Trophoblast cell (in vitro differentiated cells and primary cell): ENCODE measurements around the gene PRDM16.

Experiments used
- DNase-seq, 2 donors: peaks; one replicate each; pipeline ENCODE4 v3.0.0-alpha.2; 2016
- H2AFZ ChIP-seq: 2 replicates; pipeline ENCODE4 v1.6.1; 2013; ENCODE audit warnings: low read length, moderate library complexity, mild to moderate bottlenecking; ENCODE audit not compliant: insufficient read depth, poor library complexity
- H2AK5ac ChIP-seq: 2 replicates; pipeline ENCODE4 v1.6.1; 2013; ENCODE audit warnings: mild to moderate bottlenecking, low read length
- H2BK120ac ChIP-seq: 2 replicates; pipeline ENCODE4 v1.6.1; 2013; ENCODE audit warnings: low read length, mild to moderate bottlenecking, moderate library complexity; ENCODE audit not compliant: insufficient read depth, poor library complexity
- H2BK12ac ChIP-seq: 2 replicates; pipeline ENCODE4 v1.6.1; 2013; ENCODE audit warnings: mild to moderate bottlenecking, low read length, moderate library complexity
- H2BK5ac ChIP-seq: 2 replicates; pipeline ENCODE4 v1.6.1; 2013; ENCODE audit warnings: low read length, low read depth, moderate library complexity, mild to moderate bottlenecking; ENCODE audit not compliant: poor library complexity
- H3K14ac ChIP-seq: 2 replicates; pipeline ENCODE4 v1.6.1; 2013; ENCODE audit warnings: mild to moderate bottlenecking, low read length
- H3K18ac ChIP-seq: 2 replicates; pipeline ENCODE4 v1.6.1; 2013; ENCODE audit warnings: mild to moderate bottlenecking, low read length
- H3K23ac ChIP-seq: 2 replicates; pipeline ENCODE4 v1.6.1; 2013; ENCODE audit warnings: low read length
- H3K27ac ChIP-seq: 2 replicates; pipeline ENCODE4 v1.5.1; 2013; ENCODE audit warnings: low read depth, mild to moderate bottlenecking, inconsistent platforms, low read length, moderate library complexity
- H3K27me3 ChIP-seq: 2 replicates; pipeline ENCODE4 v1.6.1; 2013; ENCODE audit warnings: inconsistent platforms, mild to moderate bottlenecking, low read length, moderate library complexity; ENCODE audit not compliant: insufficient read depth
- H3K36me3 ChIP-seq, 2 experiments: 1 replicate in 1 of 2; 2 replicates in 1 of 2; pipeline ENCODE4 v1.6.1; 2013; ENCODE audit warnings: low read length in 2 of 2, mild to moderate bottlenecking in 2 of 2, moderate library complexity in 1 of 2; ENCODE audit not compliant: insufficient read depth in 2 of 2, control insufficient read depth in 1 of 2
- H3K4ac ChIP-seq: 2 replicates; pipeline ENCODE4 v1.6.1; 2013; ENCODE audit warnings: low read depth, mild to moderate bottlenecking, low read length, moderate library complexity
- H3K4me1 ChIP-seq, 2 experiments: 1 replicate in 1 of 2; 2 replicates in 1 of 2; pipeline ENCODE4 v1.6.1; 2013; ENCODE audit warnings: low read length in 2 of 2, mild to moderate bottlenecking in 2 of 2, moderate library complexity in 1 of 2; ENCODE audit not compliant: insufficient read depth in 2 of 2, control insufficient read depth in 1 of 2
- H3K4me2 ChIP-seq: 2 replicates; pipeline ENCODE4 v1.6.1; 2013; ENCODE audit warnings: inconsistent platforms, mild to moderate bottlenecking, low read length, moderate library complexity
- H3K4me3 ChIP-seq: 2 replicates; pipeline ENCODE4 v1.5.1; 2013; ENCODE audit warnings: mild to moderate bottlenecking, low read depth, low read length, inconsistent platforms
- H3K79me1 ChIP-seq: one replicate; pipeline ENCODE4 v1.6.1; 2013; ENCODE audit warnings: low read length
- H3K79me2 ChIP-seq: 2 replicates; pipeline ENCODE4 v1.6.1; 2013; ENCODE audit warnings: low read length, mild to moderate bottlenecking; ENCODE audit not compliant: control insufficient read depth, insufficient read depth, poor library complexity
- H3K9ac ChIP-seq: 2 replicates; pipeline ENCODE4 v1.6.1; 2013; ENCODE audit warnings: mild to moderate bottlenecking, low read length
- H3K9me3 ChIP-seq: 2 replicates; pipeline ENCODE4 v1.6.1; 2013; ENCODE audit warnings: low read depth, mild to moderate bottlenecking, control low read depth, inconsistent platforms, low read length; ENCODE audit not compliant: insufficient read depth
- H4K12ac ChIP-seq: 2 replicates; pipeline ENCODE4 v1.6.1; 2013; ENCODE audit warnings: low read depth, mild to moderate bottlenecking, low read length, moderate library complexity
- H4K8ac ChIP-seq: 2 replicates; pipeline ENCODE4 v1.6.1; 2013; ENCODE audit warnings: low read depth, mild to moderate bottlenecking, low read length, moderate library complexity
- H4K91ac ChIP-seq: one replicate; pipeline ENCODE4 v1.6.1; 2013; ENCODE audit warnings: low read depth, mild to moderate bottlenecking, low read length, moderate library complexity
- WGBS: extraction: QIAGEN DNeasy Blood & Tissue Kit; methylation state at CpG from one replicate; pipeline ENCODE4 v1.1.7; 2013; ENCODE audit warnings: missing lambda C conversion rate; ENCODE audit not compliant: insufficient read length, insufficient coverage; ENCODE audit errors: extremely low coverage; 5-methylcytosine and 5-hydroxymethylcytosine counted together

The PRDM16 gene

GRCh38 chr1:3170561-3171453 is 101.8 kb downstream of the PRDM16 start:
- no peak overlapping the region for H2BK5ac ChIP-seq
- H3K79me1 ChIP-seq, result no peaks in the 10 kb centered on the region
- no peaks in the 10 kb centered on the region for H3K27me3 ChIP-seq
- no peaks in the 10 kb centered on the region for H3K9me3 ChIP-seq
- H3K18ac ChIP-seq, result no peak overlapping the region
- H3K4me1 ChIP-seq, result no peaks in the 10 kb centered on the region
- WGBS, result no CpG with 5 or more reads among the region's 40 CpGs
- H4K8ac ChIP-seq, result no peak overlapping the region
- H4K12ac ChIP-seq, result no peak overlapping the region
- H2AFZ ChIP-seq, result no peak overlapping the region
- no peak overlapping the region for H2BK120ac ChIP-seq
- H3K79me2 ChIP-seq, result no peaks in the 10 kb centered on the region
- no peak overlapping the region for H3K4me2 ChIP-seq
- no peak overlapping the region for H3K4ac ChIP-seq
- no peak overlapping the region for H3K23ac ChIP-seq
- no peak overlapping the region for H2BK12ac ChIP-seq
- no peak overlapping the region for H3K27ac ChIP-seq
- H3K4me3 ChIP-seq, result no peak overlapping the region
- H3K14ac ChIP-seq, result no peak overlapping the region
- H2AK5ac ChIP-seq, result no peak overlapping the region
- H3K36me3 ChIP-seq, result no peaks in the 10 kb centered on the region
- no peak overlapping the region for H4K91ac ChIP-seq
- H3K9ac ChIP-seq, result no peak overlapping the region
- no peak for DNase-seq

GRCh38 chr1:3171761-3172160 is 102.8 kb downstream of the PRDM16 start:
- no peaks in the 10 kb centered on the region for H3K36me3 ChIP-seq
- no CpG with 5 or more reads among the region's 19 CpGs for WGBS

GRCh38 chr1:3172431-3173380 is 103.7 kb downstream of the PRDM16 start:
- no peaks in the 10 kb centered on the region for H3K36me3 ChIP-seq
- no peaks in the 10 kb centered on the region for H3K27me3 ChIP-seq
- no peak overlapping the region for H3K18ac ChIP-seq
- no peak overlapping the region for H4K91ac ChIP-seq
- H3K79me1 ChIP-seq, result no peaks in the 10 kb centered on the region
- no peak overlapping the region for H2BK12ac ChIP-seq
- no peaks in the 10 kb centered on the region for H3K4me1 ChIP-seq
- no peak overlapping the region for H2BK120ac ChIP-seq
- H3K9ac ChIP-seq, result no peak overlapping the region
- no peak overlapping the region for H2BK5ac ChIP-seq
- no peak overlapping the region for H3K4me3 ChIP-seq
- no peak overlapping the region for H3K27ac ChIP-seq
- no peak overlapping the region for H3K4me2 ChIP-seq
- H3K4ac ChIP-seq, result no peak overlapping the region
- no peaks in the 10 kb centered on the region for H3K79me2 ChIP-seq
- no CpG with 5 or more reads among the region's 34 CpGs for WGBS
- H3K23ac ChIP-seq, result no peak overlapping the region
- no peak overlapping the region for H4K8ac ChIP-seq
- no peaks in the 10 kb centered on the region for H3K9me3 ChIP-seq
- no peak overlapping the region for H4K12ac ChIP-seq
- H3K14ac ChIP-seq, result no peak overlapping the region
- no peak overlapping the region for H2AFZ ChIP-seq
- no peak overlapping the region for H2AK5ac ChIP-seq
- no peak for DNase-seq

More at GRCh38 chr1:3171761-3172160, 102.8 kb downstream of the PRDM16 start:
- Histone ChIP-seq H4K12ac (no peak overlapping the region), H3K4me1 (no peaks in the 10 kb centered on the region), H3K14ac (no peak overlapping the region), H3K4ac (no peak overlapping the region), H3K4me3 (no peak overlapping the region), H2AK5ac (no peak overlapping the region), H2AFZ (no peak overlapping the region), H3K27ac (no peak overlapping the region), H2BK5ac (no peak overlapping the region), H2BK12ac (no peak overlapping the region), H2BK120ac (no peak overlapping the region), H3K4me2 (no peak overlapping the region), H4K8ac (no peak overlapping the region), H3K27me3 (no peaks in the 10 kb centered on the region), H3K79me1 (no peaks in the 10 kb centered on the region), H3K18ac (no peak overlapping the region), H3K9ac (no peak overlapping the region), H4K91ac (no peak overlapping the region), H3K9me3 (no peaks in the 10 kb centered on the region), H3K79me2 (no peaks in the 10 kb centered on the region), H3K23ac (no peak overlapping the region)
- no peak for DNase-seq

- H2AK5ac ChIP-seq, result no peak overlapping the region
- WGBS, result no CpG with 5 or more reads among the region's 30 CpGs
- no peak overlapping the region for H3K14ac ChIP-seq
- no peak for DNase-seq
- no peak overlapping the region for H3K18ac ChIP-seq
- no peak overlapping the region for H3K9ac ChIP-seq
- H4K91ac ChIP-seq, result no peak overlapping the region
- no peaks in the 10 kb centered on the region for H3K27me3 ChIP-seq
- H2AFZ ChIP-seq, result no peak overlapping the region
- H3K36me3 ChIP-seq, result no peaks in the 10 kb centered on the region
- no peak overlapping the region for H2BK5ac ChIP-seq
- no peak overlapping the region for H2BK12ac ChIP-seq
- H4K8ac ChIP-seq, result no peak overlapping the region
- H3K4me1 ChIP-seq, result no peaks in the 10 kb centered on the region
- H3K4me3 ChIP-seq, result no peak overlapping the region
- H3K27ac ChIP-seq, result no peak overlapping the region
- no peak overlapping the region for H3K4me2 ChIP-seq
- no peaks in the 10 kb centered on the region for H3K79me1 ChIP-seq
- no peak overlapping the region for H4K12ac ChIP-seq
- H3K23ac ChIP-seq, result no peak overlapping the region
- no peak overlapping the region for H3K4ac ChIP-seq
- no peaks in the 10 kb centered on the region for H3K9me3 ChIP-seq
- no peak overlapping the region for H2BK120ac ChIP-seq
- H3K79me2 ChIP-seq, result no peaks in the 10 kb centered on the region
Observed at GRCh38 chr1:3173381-3173980, 104.5 kb downstream of the PRDM16 start.
